Progenitor cell of endocrine pancreas (in vitro differentiated cells): Measurements from ENCODE around the gene PCDHGC4. TPM values are rescaled to one million over a fixed set of nuclear protein-coding genes. Genes with fewer than 3 reads are reported as not detected.

Source experiments
- DNase-seq: peaks from one replicate; pipeline ENCODE4 v3.0.0; 2021; ENCODE audit warnings: low spot score; ENCODE audit not compliant: unreplicated experiment
- H3K27ac Mint-ChIP-seq: 2 replicates; pipeline ENCODE4 v1.8.0; 2021; ENCODE audit warnings: mild to moderate bottlenecking, moderate library complexity, mixed read lengths
- H3K27me3 Mint-ChIP-seq: 2 replicates; pipeline ENCODE4 v1.8.0; 2021; ENCODE audit warnings: mixed read lengths
- H3K36me3 Mint-ChIP-seq: 2 replicates; pipeline ENCODE4 v1.8.0; 2022; ENCODE audit warnings: mixed read lengths; ENCODE audit not compliant: insufficient read depth
- H3K4me1 Mint-ChIP-seq: 2 replicates; pipeline ENCODE4 v1.8.0; 2021; ENCODE audit warnings: low read depth, mixed read lengths
- H3K4me3 Mint-ChIP-seq: 2 replicates; pipeline ENCODE4 v1.8.0; 2021; ENCODE audit warnings: low read depth, mild to moderate bottlenecking, moderate library complexity, mixed read lengths
- H3K9me3 Mint-ChIP-seq: 2 replicates; pipeline ENCODE4 v1.8.0; 2021; ENCODE audit warnings: low read depth, mixed read lengths
- total RNA-seq: library from RNA; stranded (reverse); gene quantifications from 2 replicates; pipeline ENCODE4 v1.2.1, GENCODE V29; 2021
- TF ChIP-seq, protein P1 (sequence below): fragments of 200-600 bp; sonication (generic); IDR thresholded peaks from one replicate; pipeline ENCODE4 v1.5.0; 2021; ENCODE audit warnings: antibody characterized with exemption, mild to moderate bottlenecking; ENCODE audit not compliant: unreplicated experiment

Gene PCDHGC4
- total RNA-seq, 1 donor from 2014 or later: 3.8 TPM

DNA sequence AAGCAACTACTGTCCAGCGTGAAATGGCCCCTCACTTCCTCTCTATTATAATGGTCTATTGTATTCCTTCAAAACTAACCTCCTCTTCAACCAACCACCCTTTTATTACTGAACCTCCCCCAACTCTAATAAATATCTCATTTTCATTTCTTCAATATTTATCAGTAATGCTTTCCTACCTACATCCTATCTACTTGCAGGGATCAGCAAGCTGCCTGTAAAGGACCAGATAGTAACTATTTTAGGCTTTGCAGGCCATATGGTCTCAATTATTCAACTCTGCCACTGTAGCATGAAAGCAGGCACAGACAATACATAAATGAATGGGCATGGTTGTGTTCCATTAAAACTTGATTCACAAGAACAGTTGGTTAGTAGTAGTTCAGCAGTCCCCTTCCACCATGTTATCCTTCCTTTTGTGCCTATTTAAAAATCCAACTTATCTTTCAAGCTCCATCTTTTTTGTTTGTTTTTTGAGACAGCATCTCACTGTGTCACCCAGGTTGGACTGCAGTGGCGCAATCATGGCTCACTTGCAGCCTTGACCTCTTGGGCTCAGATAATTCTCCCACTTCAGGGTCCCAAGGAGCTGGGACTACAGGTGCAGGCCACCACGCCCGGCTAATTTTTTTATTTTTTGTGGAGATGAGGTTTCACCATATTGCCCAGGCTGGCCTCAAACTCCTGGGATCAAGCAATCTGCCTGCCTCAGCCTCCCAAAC is 49.8 kb downstream of the PCDHGC4 start:
- Mint-ChIP-seq H3K4me3 (no peak overlapping the region), H3K36me3 (peaks cover 7% of the 10 kb centered on the region), H3K9me3 (no peaks in the 10 kb centered on the region), H3K4me1 (no peaks in the 10 kb centered on the region), H3K27ac (no peak overlapping the region), H3K27me3 (no peaks in the 10 kb centered on the region)
- TF ChIP-seq, protein P1, sequence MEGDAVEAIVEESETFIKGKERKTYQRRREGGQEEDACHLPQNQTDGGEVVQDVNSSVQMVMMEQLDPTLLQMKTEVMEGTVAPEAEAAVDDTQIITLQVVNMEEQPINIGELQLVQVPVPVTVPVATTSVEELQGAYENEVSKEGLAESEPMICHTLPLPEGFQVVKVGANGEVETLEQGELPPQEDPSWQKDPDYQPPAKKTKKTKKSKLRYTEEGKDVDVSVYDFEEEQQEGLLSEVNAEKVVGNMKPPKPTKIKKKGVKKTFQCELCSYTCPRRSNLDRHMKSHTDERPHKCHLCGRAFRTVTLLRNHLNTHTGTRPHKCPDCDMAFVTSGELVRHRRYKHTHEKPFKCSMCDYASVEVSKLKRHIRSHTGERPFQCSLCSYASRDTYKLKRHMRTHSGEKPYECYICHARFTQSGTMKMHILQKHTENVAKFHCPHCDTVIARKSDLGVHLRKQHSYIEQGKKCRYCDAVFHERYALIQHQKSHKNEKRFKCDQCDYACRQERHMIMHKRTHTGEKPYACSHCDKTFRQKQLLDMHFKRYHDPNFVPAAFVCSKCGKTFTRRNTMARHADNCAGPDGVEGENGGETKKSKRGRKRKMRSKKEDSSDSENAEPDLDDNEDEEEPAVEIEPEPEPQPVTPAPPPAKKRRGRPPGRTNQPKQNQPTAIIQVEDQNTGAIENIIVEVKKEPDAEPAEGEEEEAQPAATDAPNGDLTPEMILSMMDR: no peak
- no peak for DNase-seq

Other genes starting within 250 kb of the PCDHGC4 start
- gene PCDHB15, start 239.6 kb upstream of the PCDHGC4 start, total RNA-seq: 8.3 and 9.5 TPM in 2 replicates
- 1.1 and 1.2 TPM in 2 replicates for gene SLC25A2, start 181.0 kb upstream of the PCDHGC4 start, total RNA-seq
- 90.9 and 95.6 TPM in 2 replicates for gene TAF7, start 164.2 kb upstream of the PCDHGC4 start, total RNA-seq
- 1.1 and 1.3 TPM in 2 replicates for gene PCDHGA1, start 154.5 kb upstream of the PCDHGC4 start, total RNA-seq
- 0.72 and 1.1 TPM in 2 replicates for gene PCDHGA2, start 146.3 kb upstream of the PCDHGC4 start, total RNA-seq
- 0.80 and 0.81 TPM in 2 replicates for gene PCDHGA3, start 141.2 kb upstream of the PCDHGC4 start, total RNA-seq
- 2.3 TPM in 2 replicates for gene PCDHGB1, start 134.9 kb upstream of the PCDHGC4 start, total RNA-seq
- 0.96 and 1.2 TPM in 2 replicates for gene PCDHGA4, start 130.0 kb upstream of the PCDHGC4 start, total RNA-seq
- gene PCDHGB2, start 125.0 kb upstream of the PCDHGC4 start, total RNA-seq: 0.80 and 0.89 TPM in 2 replicates
- 0.69 and 0.71 TPM in 2 replicates for gene PCDHGA5, start 120.9 kb upstream of the PCDHGC4 start, total RNA-seq
- 0.60 and 0.73 TPM in 2 replicates for gene PCDHGB3, start 114.8 kb upstream of the PCDHGC4 start, total RNA-seq
- gene PCDHGA6, start 111.1 kb upstream of the PCDHGC4 start, total RNA-seq: 0.60 and 0.80 TPM in 2 replicates
- gene PCDHGA7, start 102.3 kb upstream of the PCDHGC4 start, total RNA-seq: 0.41 and 0.49 TPM in 2 replicates
- 16.1 and 17.0 TPM in 2 replicates for gene PCDHGB4, start 97.3 kb upstream of the PCDHGC4 start, total RNA-seq
- gene PCDHGA8, start 92.4 kb upstream of the PCDHGC4 start, total RNA-seq: 1.5 and 1.9 TPM in 2 replicates
- 4.0 and 4.2 TPM in 2 replicates for gene PCDHGB5, start 87.1 kb upstream of the PCDHGC4 start, total RNA-seq
- gene PCDHGA9, start 82.3 kb upstream of the PCDHGC4 start, total RNA-seq: 1.5 and 1.8 TPM in 2 replicates
- gene PCDHGB6, start 77.0 kb upstream of the PCDHGC4 start, total RNA-seq: 23.1 and 24.0 TPM in 2 replicates
- gene PCDHGA10, start 72.0 kb upstream of the PCDHGC4 start, total RNA-seq: 14.3 and 14.6 TPM in 2 replicates
- gene PCDHGB7, start 67.4 kb upstream of the PCDHGC4 start, total RNA-seq: 6.0 and 8.0 TPM in 2 replicates
- gene PCDHGA11, start 64.0 kb upstream of the PCDHGC4 start, total RNA-seq: 3.1 and 3.3 TPM in 2 replicates
- gene PCDHGA12, start 54.5 kb upstream of the PCDHGC4 start, total RNA-seq: 2.9 and 3.2 TPM in 2 replicates
- 25.8 and 29.7 TPM in 2 replicates for gene PCDHGC3, start 9.1 kb upstream of the PCDHGC4 start, total RNA-seq
- 1.2 and 1.3 TPM in 2 replicates for gene PCDHGC5, start 4.1 kb downstream of the PCDHGC4 start, total RNA-seq
- gene DIAPH1, start 134.0 kb downstream of the PCDHGC4 start, total RNA-seq: 63.5 and 74.3 TPM in 2 replicates
- gene HDAC3, start 151.8 kb downstream of the PCDHGC4 start, total RNA-seq: 101 and 103 TPM in 2 replicates
- 5.2 and 6.7 TPM in 2 replicates for gene RELL2, start 152.0 kb downstream of the PCDHGC4 start, total RNA-seq
- 27.7 and 30.7 TPM in 2 replicates for gene FCHSD1, start 166.4 kb downstream of the PCDHGC4 start, total RNA-seq
- 6.2 and 6.4 TPM in 2 replicates for gene ARAP3, start 197.2 kb downstream of the PCDHGC4 start, total RNA-seq